Esophagus squamous epithelium (tissue), 5 donors: ENCODE results near the gene SPEG. TPM values are rescaled to one million over a fixed set of nuclear protein-coding genes. Genes with fewer than 3 reads are reported as not detected.
"Not testable (repeated sequence)": the region's sequence is repeated elsewhere in the genome, so short reads cannot be mapped to it uniquely, and the experiment has no call there.

ENCODE experiments used
- DNase-seq: peaks from one replicate; lab custom pipeline; 2025; lab: John Stamatoyannopoulos, UW
- H3K27ac ChIP-seq, 4 donors: fragments of 200-600 bp; sonication (generic); one replicate each; pipeline ENCODE4 v1.5.1; 2016 to 2019; ENCODE audit warnings: mild to moderate bottlenecking in 1 of 4
- H3K27me3 ChIP-seq, 4 donors: fragments of 200-600 bp; sonication (generic); 1 replicate in 3 of 4; 2 replicates in 1 of 4; pipeline versions ENCODE4 v1.5.1 to v1.6.0; 2017 to 2021; ENCODE audit warnings: antibody characterized with exemption in 1 of 4
- H3K36me3 ChIP-seq, 3 donors: fragments of 200-600 bp; sonication (generic); one replicate each; pipeline ENCODE4 v1.5.1; 2016 to 2019
- H3K4me1 ChIP-seq, 3 donors: fragments of 200-600 bp; sonication (generic); one replicate each; pipeline ENCODE4 v1.5.1; 2017 to 2019
- H3K4me3 ChIP-seq, 4 donors: fragments of 200-600 bp; sonication (generic); 1 replicate in 3 of 4; 2 replicates in 1 of 4; pipeline ENCODE4 v1.5.1; 2016 to 2019; ENCODE audit warnings: mild to moderate bottlenecking in 2 of 4, moderate library complexity in 1 of 4
- H3K9me3 ChIP-seq, 3 donors: fragments of 200-600 bp; sonication (generic); one replicate each; pipeline ENCODE4 v1.5.1; 2016 to 2019
- CTCF ChIP-seq, 6 experiments: fragments of 450-650 bp in 4 of 6; fragments of 200-600 bp in 2 of 6; sonication (generic) in 2 of 6; IDR thresholded peaks; one replicate each; pipeline ENCODE4 v1.5.1; 2016 to 2019; ENCODE audit warnings: antibody characterized with exemption in 6 of 6, mild to moderate bottlenecking in 4 of 6, moderate library complexity in 4 of 6
- POLR2A ChIP-seq, 4 donors: fragments of 450-650 bp; IDR thresholded peaks; one replicate each; pipeline ENCODE4 v1.6.1; 2017; ENCODE audit warnings: antibody characterized with exemption in 4 of 4, mild to moderate bottlenecking in 4 of 4, moderate library complexity in 3 of 4
- WGBS, 2 donors: methylation state at CpG; one replicate each; pipeline ENCODE4 v1.1.5; 2018; 5-methylcytosine and 5-hydroxymethylcytosine counted together
- intact Hi-C: fragments of 100-400 bp; cut with DNase I; formaldehyde crosslinking; loops from one replicate; pipeline ENCODE4 v1.15.0; 2022
- total RNA-seq, 4 donors: library from RNA; depleted of rRNA; stranded (reverse); fragments of >200 nt; gene quantifications; one replicate each; pipeline ENCODE4 v1.1.0, GENCODE V29; 2016
- donor health status: DM: yes; HTN: yes; CAD: no.

SPEG gene
- total RNA-seq, 4 donors from 2014 or later, result 3.8 to 29.0 (median 5.0) TPM

GRCh38 chr2:219387306-219388120 lies 47.1 kb upstream of the SPEG start, which contains the start of gene DNPEP:
TSS of gene DNPEP (minus strand) at chr2:219387912. CDS start at chr2:219387794, 118 bp downstream.
- intact Hi-C loops, result no loop called here
- 0% methylated on average over 3 to 11 of the region's 76 CpGs for WGBS, 2 donors
- TF ChIP-seq POLR2A (IDR thresholded peaks at IDR 0.05), result peak in 2 of 4 donors; percentile 46 to 54
- TF ChIP-seq CTCF (IDR thresholded peaks at IDR 0.05), result no peak
- peak; percentile 95 for DNase-seq
- H3K9me3 ChIP-seq, result no peaks in the 10 kb centered on the region
- peak within 1 kb of the TSS; percentile 72 to 95 (median 86) for H3K4me3 ChIP-seq
- H3K4me1 ChIP-seq, result peaks cover 8 to 30% (median 19%) of the 10 kb centered on the region in 3 donors
- H3K27me3 ChIP-seq, result no peaks in the 10 kb centered on the region
- peak within 1 kb of the TSS; percentile 96 to 98 (median 98) for H3K27ac ChIP-seq
- H3K36me3 ChIP-seq, result peaks cover 9 to 43% (median 18%) of the 10 kb centered on the region in 3 donors

- peak; percentile 95 for DNase-seq
- Histone ChIP-seq H3K27ac (peak overlapping the region; percentile 96 to 98 (median 98)), H3K27me3 (no peaks in the 10 kb centered on the region), H3K4me1 (peaks cover 8 to 30% (median 19%) of the 10 kb centered on the region in 3 donors), H3K4me3 (peak overlapping the region; percentile 72 to 95 (median 86)), H3K9me3 (no peaks in the 10 kb centered on the region), H3K36me3 (peaks cover 9 to 35% (median 18%) of the 10 kb centered on the region in 3 donors)
- 3% methylated on average over 4 to 8 of the region's 78 CpGs for WGBS, 2 donors
- intact Hi-C loops, result no loop called here
- TF ChIP-seq POLR2A (IDR thresholded peaks at IDR 0.05) (no peak), CTCF (IDR thresholded peaks at IDR 0.05) (peak; percentile 55 to 86 (median 80))
Measured at GRCh38 chr2:219388121-219388906, 46.3 kb upstream of the SPEG start.

- peak overlapping the region in 3 of 4 donors; percentile 72 to 95 (median 91) for H3K4me3 ChIP-seq
- DNase-seq, result no peak
- intact Hi-C loops, result no loop called here
Measured at GRCh38 chr2:219388907-219389156, 45.8 kb upstream of the SPEG start.

GRCh38 chr2:219392754-219393153 lies 41.9 kb upstream of the SPEG start:
- Histone ChIP-seq H3K27me3 (no peaks in the 10 kb centered on the region), H3K4me3 (no peak overlapping the region), H3K27ac (no peak overlapping the region), H3K4me1 (peaks cover 0 to 6% (median 4%) of the 10 kb centered on the region in 3 donors), H3K36me3 (no peaks in the 10 kb centered on the region), H3K9me3 (no peaks in the 10 kb centered on the region)
- no peak for TF ChIP-seq CTCF (IDR thresholded peaks at IDR 0.05)
- DNase-seq, result no peak
- 81 to 88% methylated on average over 9 of the region's 9 CpGs for WGBS, 2 donors
- intact Hi-C loops, result no loop called here

More at GRCh38 chr2:219388907-219389156, 45.8 kb upstream of the SPEG start:
- Histone ChIP-seq H3K36me3 (peaks cover 9 to 29% (median 18%) of the 10 kb centered on the region in 3 donors), H3K27ac (peak overlapping the region; percentile 77 to 98 (median 96)), H3K27me3 (no peaks in the 10 kb centered on the region), H3K9me3 (no peaks in the 10 kb centered on the region), H3K4me1 (peaks cover 8 to 30% (median 19%) of the 10 kb centered on the region in 3 donors)
- no peak for TF ChIP-seq POLR2A (IDR thresholded peaks at IDR 0.05)
- TF ChIP-seq CTCF (IDR thresholded peaks at IDR 0.05), result no peak
- 45 to 63% methylated on average over 6 of the region's 6 CpGs for WGBS, 2 donors

GRCh38 chr2:219395056-219395455 lies 39.6 kb upstream of the SPEG start:
- H3K27me3 ChIP-seq, H3K36me3 ChIP-seq, intact Hi-C loops, H3K4me3 ChIP-seq, DNase-seq, H3K9me3 ChIP-seq, H3K27ac ChIP-seq: not testable (repeated sequence)
- peaks cover 0 to 19% (median 10%) of the 10 kb centered on the region in 3 donors for H3K4me1 ChIP-seq
- 71 to 83% methylated on average over 2 of the region's 9 CpGs for WGBS, 2 donors
